Measurements from ENCODE around the gene FAM13A. TPM values are rescaled to one million over a fixed set of nuclear protein-coding genes. Genes with fewer than 3 reads are reported as not detected.

FAM13A gene
- total and polyA plus RNA-seq, 2 experiments from 2014 or later: 19.3 to 44.2 TPM

- H2AFZ ChIP-seq: no peak overlapping the region
- no peak for DNase-seq (ENCODE audit: low spot score)
- no peak overlapping the region for H3K4me2 ChIP-seq
- no peak overlapping the region for H3K4me3 ChIP-seq
- no peaks in the 10 kb centered on the region for H3K9me3 ChIP-seq (ENCODE audit: low read depth)
- no peaks in the 10 kb centered on the region for H3K4me1 ChIP-seq (ENCODE audit: insufficient read depth)
- no peak for TF ChIP-seq EZH2 (IDR thresholded peaks at IDR 0.05; ENCODE audit: borderline replicate concordance)
- no peak for TF ChIP-seq EZH2phosphoT487 (IDR thresholded peaks at IDR 0.05; ENCODE audit: low read depth, severe bottlenecking, unreplicated experiment)
- no peak for TF ChIP-seq CTCF (IDR thresholded peaks at IDR 0.05; ENCODE audit: poor library complexity)
- H4K20me1 ChIP-seq (ENCODE audit: insufficient read depth, poor library complexity, severe bottlenecking): no peaks in the 10 kb centered on the region
- no peak overlapping the region for H3K27ac ChIP-seq
- no peaks in the 10 kb centered on the region for H3K9me2 ChIP-seq (replicated peaks; ENCODE audit: insufficient read depth)
- H3K36me3 ChIP-seq (replicated peaks; ENCODE audit: insufficient read depth, low read depth): no peaks in the 10 kb centered on the region
- WGBS (ENCODE audit: low lambda C conversion rate, missing lambda C conversion rate): 97% methylated on average over 1 of the region's 1 CpG
- H3K79me2 ChIP-seq: no peaks in the 10 kb centered on the region
- no peaks in the 10 kb centered on the region for H3K27me3 ChIP-seq
Measured at GRCh38 chr4:88989990-88990389, 67.0 kb downstream of the FAM13A start.

GRCh38 chr4:88985088-88985773, 71.8 kb downstream of the FAM13A start:
- Histone ChIP-seq H4K20me1 (ENCODE audit: insufficient read depth, poor library complexity, severe bottlenecking) (no peaks in the 10 kb centered on the region), H2AFZ (no peak overlapping the region), H3K4me2 (no peak overlapping the region), H3K79me2 (no peaks in the 10 kb centered on the region), H3K4me3 (no peak overlapping the region), H3K27me3 (no peaks in the 10 kb centered on the region), H3K9me2 (replicated peaks; ENCODE audit: insufficient read depth) (no peaks in the 10 kb centered on the region), H3K27ac (no peak overlapping the region), H3K36me3 (replicated peaks; ENCODE audit: insufficient read depth, low read depth) (no peaks in the 10 kb centered on the region), H3K4me1 (ENCODE audit: insufficient read depth) (peaks cover 7% of the 10 kb centered on the region), H3K9me3 (ENCODE audit: low read depth) (no peaks in the 10 kb centered on the region)
- DNase-seq (ENCODE audit: low spot score): no peak
- TF ChIP-seq EZH2 (IDR thresholded peaks at IDR 0.05; ENCODE audit: borderline replicate concordance) (no peak), CTCF (IDR thresholded peaks at IDR 0.05; ENCODE audit: poor library complexity) (no peak), EZH2phosphoT487 (IDR thresholded peaks at IDR 0.05; ENCODE audit: low read depth, severe bottlenecking, unreplicated experiment) (no peak)
- 93% methylated on average over 5 of the region's 5 CpGs for WGBS (ENCODE audit: low lambda C conversion rate, missing lambda C conversion rate)

- no peaks in the 10 kb centered on the region for H3K9me3 ChIP-seq (ENCODE audit: low read depth)
- H3K4me2 ChIP-seq: no peak overlapping the region
- peaks cover 7% of the 10 kb centered on the region for H3K4me1 ChIP-seq (ENCODE audit: insufficient read depth)
- no peaks in the 10 kb centered on the region for H3K9me2 ChIP-seq (replicated peaks; ENCODE audit: insufficient read depth)
- H3K36me3 ChIP-seq (replicated peaks; ENCODE audit: insufficient read depth, low read depth): no peaks in the 10 kb centered on the region
- no peak for DNase-seq (ENCODE audit: low spot score)
- no peak overlapping the region for H3K4me3 ChIP-seq
- no peak overlapping the region for H3K27ac ChIP-seq
- no peaks in the 10 kb centered on the region for H3K79me2 ChIP-seq
- TF ChIP-seq CTCF (IDR thresholded peaks at IDR 0.05; ENCODE audit: poor library complexity): no peak
- no peak for TF ChIP-seq EZH2phosphoT487 (IDR thresholded peaks at IDR 0.05; ENCODE audit: low read depth, severe bottlenecking, unreplicated experiment)
- no peak for TF ChIP-seq EZH2 (IDR thresholded peaks at IDR 0.05; ENCODE audit: borderline replicate concordance)
- H3K27me3 ChIP-seq: no peaks in the 10 kb centered on the region
- H2AFZ ChIP-seq: no peak overlapping the region
- H4K20me1 ChIP-seq (ENCODE audit: insufficient read depth, poor library complexity, severe bottlenecking): no peaks in the 10 kb centered on the region
Measured at GRCh38 chr4:88982757-88983156, 74.2 kb downstream of the FAM13A start.

Measured in hepatocyte (in vitro differentiated cells).